Measurements from ENCODE around the gene ZNF286A.

DNA sequence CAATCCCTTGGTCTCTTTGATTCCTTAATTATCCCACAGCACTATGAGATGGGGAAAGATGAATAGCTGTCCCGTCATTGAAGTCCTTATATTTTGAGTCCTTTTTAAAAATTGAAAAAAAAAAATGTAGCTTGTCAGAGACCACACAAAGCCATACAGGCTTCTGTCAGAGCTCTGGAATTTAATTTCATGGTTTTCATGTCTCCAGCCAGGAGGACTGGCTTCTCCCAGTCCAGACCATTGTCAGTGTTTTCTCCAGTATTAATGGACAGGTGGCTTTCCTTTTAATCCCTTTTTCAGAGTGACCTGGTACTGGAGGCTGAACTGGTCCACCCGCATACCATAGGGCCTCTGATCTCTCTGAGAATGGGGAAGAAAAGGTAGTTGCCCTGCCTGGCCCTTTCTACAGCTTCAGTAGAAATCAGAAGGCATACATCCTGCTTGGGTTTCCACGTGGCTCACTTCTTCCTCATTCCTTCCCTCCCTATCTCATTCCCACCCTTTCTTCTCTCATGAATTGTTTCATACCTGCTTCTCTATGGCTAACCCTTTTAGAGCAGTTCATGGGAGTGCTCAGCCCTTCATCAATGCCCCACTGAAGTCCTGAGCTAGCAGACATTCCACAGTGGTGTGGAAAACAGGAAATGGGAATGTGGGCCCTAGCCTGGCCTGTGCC lies 44.5 kb upstream of the ZNF286A start:
- TF ChIP-seq CTCF (optimal IDR thresholded peaks at IDR 0.05 in 1 of 3, IDR thresholded peaks at IDR 0.05 in 1 of 3, conservative IDR thresholded peaks at IDR 0.05 in 1 of 3; ENCODE audit: extremely low read depth in 1 of 3, insufficient read depth in 2 of 3, low read length in 3 of 3) (no peak), EZH2 (IDR thresholded peaks at IDR 0.05; ENCODE audit: low read length) (no peak)

Data from keratinocyte (primary cell).